GM10266 (cell line): ENCODE results near the gene GPC5.

Experiments used
- DNase-seq: peaks from one replicate; pipeline ENCODE4 v3.0.0; 2012; ENCODE audit errors: extremely low spot score
- TF ChIP-seq, protein P1 (sequence below): IDR thresholded peaks from 2 replicates; pipeline ENCODE4 v1.5.1; 2012; ENCODE audit warnings: mild to moderate bottlenecking, low read depth; ENCODE audit not compliant: control insufficient read depth, insufficient read depth; ENCODE audit errors: missing control alignments

GPC5 gene

DNA sequence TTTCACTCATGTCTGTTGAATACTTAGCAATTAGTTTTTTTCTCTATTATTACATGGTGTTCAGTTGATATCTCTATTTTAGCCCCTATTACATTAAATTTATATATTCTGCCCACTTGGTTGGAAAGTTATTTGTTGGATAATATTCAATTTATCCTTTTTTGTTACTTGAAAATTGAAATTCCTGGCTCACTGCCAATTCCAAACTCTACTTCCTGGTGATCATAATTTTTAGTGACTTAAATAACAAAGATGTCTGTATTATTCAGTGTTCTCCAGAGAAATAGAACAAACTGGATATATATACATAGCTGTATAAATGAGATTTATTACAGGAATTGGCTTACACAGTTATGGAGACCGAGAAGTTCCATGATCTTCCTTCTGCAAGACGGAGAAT is 93.6 kb downstream of the GPC5 start:
- TF ChIP-seq, protein P1, sequence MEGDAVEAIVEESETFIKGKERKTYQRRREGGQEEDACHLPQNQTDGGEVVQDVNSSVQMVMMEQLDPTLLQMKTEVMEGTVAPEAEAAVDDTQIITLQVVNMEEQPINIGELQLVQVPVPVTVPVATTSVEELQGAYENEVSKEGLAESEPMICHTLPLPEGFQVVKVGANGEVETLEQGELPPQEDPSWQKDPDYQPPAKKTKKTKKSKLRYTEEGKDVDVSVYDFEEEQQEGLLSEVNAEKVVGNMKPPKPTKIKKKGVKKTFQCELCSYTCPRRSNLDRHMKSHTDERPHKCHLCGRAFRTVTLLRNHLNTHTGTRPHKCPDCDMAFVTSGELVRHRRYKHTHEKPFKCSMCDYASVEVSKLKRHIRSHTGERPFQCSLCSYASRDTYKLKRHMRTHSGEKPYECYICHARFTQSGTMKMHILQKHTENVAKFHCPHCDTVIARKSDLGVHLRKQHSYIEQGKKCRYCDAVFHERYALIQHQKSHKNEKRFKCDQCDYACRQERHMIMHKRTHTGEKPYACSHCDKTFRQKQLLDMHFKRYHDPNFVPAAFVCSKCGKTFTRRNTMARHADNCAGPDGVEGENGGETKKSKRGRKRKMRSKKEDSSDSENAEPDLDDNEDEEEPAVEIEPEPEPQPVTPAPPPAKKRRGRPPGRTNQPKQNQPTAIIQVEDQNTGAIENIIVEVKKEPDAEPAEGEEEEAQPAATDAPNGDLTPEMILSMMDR: no peak
- no peak for DNase-seq

GRCh38 chr13:91493442-91493841 is 95.0 kb downstream of the GPC5 start:
- no peak for DNase-seq
- TF ChIP-seq, protein P1: no peak

- TF ChIP-seq, protein P1: no peak
- no peak for DNase-seq
Observed at GRCh38 chr13:91498298-91498697, 99.9 kb downstream of the GPC5 start.

GRCh38 chr13:91504216-91504615 is 105.8 kb downstream of the GPC5 start:
- TF ChIP-seq, protein P1: no peak
- DNase-seq: no peak

DNA sequence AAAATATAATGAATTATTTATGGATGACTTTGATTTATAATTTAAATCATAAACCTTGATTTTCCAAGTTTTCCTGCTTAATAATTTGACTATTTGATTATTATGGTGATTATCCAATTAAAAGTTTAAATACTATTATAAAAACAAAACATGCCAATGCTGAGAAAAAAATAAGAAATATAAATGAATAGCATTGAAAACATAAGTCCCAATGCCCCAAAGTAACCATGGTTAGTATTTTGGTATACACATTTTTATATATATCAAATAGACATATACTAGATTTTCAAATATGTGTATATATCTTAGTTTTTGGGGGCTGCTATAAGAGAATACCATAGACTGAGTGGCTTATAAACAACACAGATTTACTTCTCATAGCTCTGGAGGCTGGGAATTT is 108.3 kb downstream of the GPC5 start:
- no peak for DNase-seq
- TF ChIP-seq, protein P1: no peak

DNA sequence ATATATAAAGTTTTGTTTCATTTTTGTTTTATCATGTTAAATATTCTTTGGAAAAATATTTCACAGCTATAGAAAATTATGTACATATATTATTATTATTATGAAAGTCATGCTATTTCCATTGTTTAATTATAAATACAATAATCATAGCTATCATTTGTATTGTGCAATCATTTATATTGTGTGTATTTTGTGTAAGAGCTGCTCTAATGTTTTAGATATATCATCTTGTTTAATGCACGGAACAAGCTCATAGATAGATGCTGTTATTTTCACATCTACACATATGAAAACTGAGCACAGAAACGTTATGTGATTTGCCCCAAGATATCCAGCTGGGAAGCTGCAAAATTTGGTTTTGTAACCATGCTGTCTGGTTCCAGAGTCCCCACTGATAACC is 111.6 kb downstream of the GPC5 start:
- TF ChIP-seq, protein P1: no peak
- DNase-seq: no peak

- TF ChIP-seq, protein P1: no peak
- DNase-seq: no peak
Observed at GRCh38 chr13:91513790-91514189, 115.4 kb downstream of the GPC5 start.
